HG03520 (cell line): Measurements from ENCODE around the gene HACD3.

Experiments used
- ATAC-seq: cut with Tn5 transposase; IDR thresholded peaks from one replicate; pipeline ENCODE4 v1.9.1; 2021; ENCODE audit warnings: mild to moderate bottlenecking, moderate library complexity; ENCODE audit not compliant: unreplicated experiment

The HACD3 gene

GRCh38 chr15:65530318-65531111 lies at the start of gene HACD3:
Gene HACD3 (plus strand): TSS chr15:65530463. CDS start chr15:65530632, 169 bp downstream.
- peak; percentile 69 for ATAC-seq

GRCh38 chr15:65484876-65485275 lies 45.4 kb upstream of the HACD3 start:
- ATAC-seq, result no peak

- ATAC-seq, result no peak
These were observed 36.2 kb upstream of the HACD3 start for GRCh38 chr15:65494076-65494475.

- ATAC-seq, result no peak
These were observed 20.9 kb upstream of the HACD3 start for GRCh38 chr15:65509321-65509720.

GRCh38 chr15:65512189-65512588 lies 18.1 kb upstream of the HACD3 start:
- ATAC-seq, result no peak

- ATAC-seq, result no peak
These were observed 17.4 kb upstream of the HACD3 start for GRCh38 chr15:65512807-65513416.

- peak; percentile 83 for ATAC-seq
These were observed 13.0 kb upstream of the HACD3 start, which contains the start of gene DPP8 for GRCh38 chr15:65516997-65517865. Gene DPP8 (minus strand): TSS chr15:65517689. CDS start chr15:65512553, 5,136 bp downstream.

- no peak for ATAC-seq
These were observed 12.4 kb upstream of the HACD3 start for GRCh38 chr15:65517866-65518207.

- ATAC-seq, result no peak
These were observed 11.5 kb upstream of the HACD3 start for GRCh38 chr15:65518633-65519285.

- ATAC-seq, result no peak
These were observed 8.9 kb upstream of the HACD3 start for GRCh38 chr15:65521350-65521749.

GRCh38 chr15:65524226-65524625 lies 6.0 kb upstream of the HACD3 start:
- no peak for ATAC-seq

- no peak for ATAC-seq
These were observed 4.6 kb upstream of the HACD3 start for GRCh38 chr15:65525622-65526021.

- ATAC-seq, result no peak
These were observed 1.7 kb upstream of the HACD3 start for GRCh38 chr15:65528461-65529060.

GRCh38 chr15:65529762-65530317 lies 423 bp upstream of the HACD3 start:
- ATAC-seq, result no peak

- no peak for ATAC-seq
These were observed 2.4 kb downstream of the HACD3 start for GRCh38 chr15:65532738-65533051.

- ATAC-seq, result no peak
These were observed 2.9 kb downstream of the HACD3 start for GRCh38 chr15:65533057-65533756.

GRCh38 chr15:65535192-65535591 lies 4.9 kb downstream of the HACD3 start:
- ATAC-seq, result no peak

- no peak for ATAC-seq
These were observed 10.1 kb downstream of the HACD3 start for GRCh38 chr15:65540314-65540713.

GRCh38 chr15:65541231-65541820 lies 11.1 kb downstream of the HACD3 start:
- no peak for ATAC-seq
